ENCODE results near the gene KLF15.

KLF15 gene

DNA sequence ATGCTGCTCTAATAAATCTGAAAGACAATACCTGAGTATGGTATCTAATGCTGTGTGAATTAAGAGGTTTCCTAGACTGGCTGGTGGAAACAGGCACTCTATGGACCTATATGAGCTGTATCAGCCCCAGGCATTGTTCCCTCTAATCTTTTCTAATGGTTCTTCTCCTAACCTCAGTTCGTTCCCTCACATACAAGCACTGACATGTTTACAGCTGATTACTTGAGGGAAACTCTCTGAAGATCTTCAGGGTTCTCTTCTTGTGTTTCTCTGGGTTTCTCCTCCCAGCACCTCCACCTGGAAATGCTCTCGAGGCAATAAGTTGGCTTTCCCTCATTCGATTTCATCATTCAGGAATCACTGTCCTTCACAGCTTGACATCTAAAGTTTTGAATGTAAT lies 52.9 kb downstream of the KLF15 start:
- no peak for DNase-seq

DNA sequence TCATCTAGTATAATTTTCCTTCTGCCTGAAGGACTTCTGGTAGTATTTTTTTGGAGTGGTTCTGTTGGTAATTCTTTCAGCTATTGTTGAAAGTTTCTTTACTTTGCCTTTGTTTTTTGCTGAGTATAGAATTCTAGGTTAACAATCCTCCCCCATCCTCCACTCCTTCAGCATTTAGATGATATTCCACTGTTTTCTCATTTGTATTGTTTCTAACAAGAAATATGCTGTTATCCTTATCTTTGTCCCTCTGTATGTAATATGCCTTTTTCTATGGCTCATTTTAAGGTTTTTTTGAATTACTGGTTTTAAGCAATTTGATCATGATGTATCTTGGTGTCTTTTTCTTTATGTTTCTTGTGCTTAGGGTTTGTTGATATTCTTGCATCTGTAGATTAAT lies 53.9 kb downstream of the KLF15 start:
- no peak for DNase-seq

- DNase-seq = no peak
Observed at GRCh38 chr3:126300761-126301481, 56.3 kb downstream of the KLF15 start.

- DNase-seq = no peak
Observed at GRCh38 chr3:126300001-126300760, 57.0 kb downstream of the KLF15 start.

DNA sequence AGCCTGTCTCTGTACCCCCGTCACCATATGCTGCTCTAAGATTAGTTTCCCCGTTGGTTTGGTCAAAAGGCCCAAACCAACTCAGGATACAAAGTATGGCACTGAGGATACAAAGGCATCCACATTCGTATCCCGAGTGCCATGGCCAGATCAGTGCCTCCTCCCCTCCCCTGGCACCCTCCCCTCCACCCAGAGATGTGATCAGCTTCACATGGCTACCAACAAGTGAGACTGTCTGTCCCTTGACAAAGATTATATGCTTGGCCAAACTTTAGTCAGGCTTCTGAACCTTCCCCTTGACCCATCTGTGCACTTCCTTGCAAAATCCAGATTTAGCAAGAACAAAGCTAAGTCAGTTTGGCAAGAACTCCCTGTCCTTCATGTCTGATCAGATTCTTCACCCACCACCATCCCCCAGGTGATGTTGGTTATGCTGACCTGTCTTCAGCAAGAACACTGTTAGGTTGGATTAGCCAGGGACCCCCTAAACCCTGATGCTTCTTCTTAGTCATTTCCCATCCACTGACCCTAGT lies 61.7 kb downstream of the KLF15 start:
- DNase-seq = no peak

DNA sequence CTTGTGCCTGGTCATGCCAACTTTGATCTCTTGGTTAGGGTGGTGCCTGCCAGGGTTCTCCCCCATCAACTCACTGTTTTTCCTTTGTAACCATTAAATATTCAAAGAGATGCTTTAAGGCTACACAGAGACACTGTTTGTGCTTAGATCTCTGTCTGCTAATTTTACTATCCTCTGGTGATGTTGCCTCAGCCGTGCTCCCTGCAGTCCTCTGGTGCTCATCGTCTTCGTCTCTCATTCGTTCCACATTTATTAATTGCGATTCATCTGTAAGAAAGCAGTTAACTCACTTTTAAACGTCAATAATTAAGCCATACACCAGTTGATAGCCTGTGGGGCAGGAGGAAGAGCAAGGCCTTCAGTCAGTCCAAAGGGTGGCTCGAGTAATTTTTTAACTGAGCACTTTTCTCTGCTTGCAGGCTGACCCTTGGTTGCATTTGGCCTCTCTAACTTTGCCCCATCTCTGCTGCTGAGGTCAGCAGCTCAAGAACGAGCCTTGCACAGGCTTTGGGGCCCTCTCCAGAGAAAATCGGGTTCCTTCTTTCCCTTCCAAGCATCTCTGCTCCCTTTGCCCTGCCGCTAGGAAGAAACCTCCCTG lies 62.9 kb downstream of the KLF15 start:
- DNase-seq = no peak

- no peak for DNase-seq
Observed at GRCh38 chr3:126293370-126294082, 63.7 kb downstream of the KLF15 start.

Data from DMS153 (cell line).